HepG2 (cell line): Measurements from ENCODE around the gene GPRIN1. TPM values are rescaled to one million over a fixed set of nuclear protein-coding genes. Genes with fewer than 3 reads are reported as not detected.

Experiments
- ATAC-seq: fragments of 200-7000 bp; cut with Tn5 transposase; 3 replicates; pipeline ENCODE4 v1.9.1; 2020; ENCODE audit warnings: mild to moderate bottlenecking, moderate library complexity
- BruUV-seq: library from RNA; stranded (reverse); fragments of 400-500 nt; replicated peaks from 2 replicates; lab custom pipeline; 2021; lab: Mats Ljungman, UMichigan
- CTCF ChIA-PET: fragments of 300-600 bp; formaldehyde crosslinking; extraction: SDS; loops from one replicate; lab custom pipeline; 2021; ENCODE audit warnings: low total read pairs, inconsistent platforms, low intra/inter-chr PET ratio; lab: Yijun Ruan, JAX
- POLR2A ChIA-PET: fragments of 350-600 bp; sonication (Branson Sonifier 250); formaldehyde crosslinking; loops from one replicate; lab custom pipeline; 2020; ENCODE audit warnings: antibody characterized with exemption, inconsistent platforms; lab: Yijun Ruan, JAX
- DNase-seq: peaks from one replicate; pipeline ENCODE4 v3.0.0-alpha.2; 2015; ENCODE audit warnings: low spot score
- FAIRE-seq: peaks from 3 replicates; lab custom pipeline; 2011; peaks lifted over from hg19 to GRCh38; lab: Jason Lieb, UNC
- H2AFZ ChIP-seq: one replicate; pipeline ENCODE4 v1.6.1; 2011; ENCODE audit warnings: low read length, inconsistent platforms
- H3K27ac ChIP-seq: fragments of 300-600 bp; 3 replicates; pipeline ENCODE4 v1.8.0; 2011; ENCODE audit warnings: mixed run types, mild to moderate bottlenecking, mixed read lengths, low read length, inconsistent platforms; ENCODE audit not compliant: insufficient read depth; ENCODE audit errors: extremely low read length
- H3K27me3 ChIP-seq, 2 experiments: fragments of 200-600 bp in 1 of 2; 2 replicates in 1 of 2; 3 replicates in 1 of 2; pipeline versions ENCODE4 v1.6.0 to v1.8.0; 2011; ENCODE audit warnings: low read length in 2 of 2, mild to moderate bottlenecking in 2 of 2, moderate library complexity in 2 of 2, inconsistent platforms in 1 of 2; ENCODE audit not compliant: insufficient read depth in 2 of 2, control insufficient read depth in 1 of 2
- H3K36me3 ChIP-seq, 2 experiments: fragments of 200-600 bp in 1 of 2; replicated peaks in 1 of 2; 2 replicates in 1 of 2; 3 replicates in 1 of 2; pipeline versions ENCODE4 v1.5.1 to v1.8.0; 2011; ENCODE audit warnings: low read length in 2 of 2, inconsistent platforms in 1 of 2; ENCODE audit not compliant: insufficient read depth in 2 of 2, control insufficient read depth in 1 of 2
- H3K4me1 ChIP-seq: 2 replicates; pipeline ENCODE4 v1.5.1; 2012; ENCODE audit warnings: low read length, inconsistent platforms; ENCODE audit not compliant: insufficient read depth
- H3K4me2 ChIP-seq: 2 replicates; pipeline ENCODE4 v1.6.0; 2011; ENCODE audit warnings: low read depth, low read length, inconsistent platforms
- H3K4me3 ChIP-seq, 3 experiments: fragments of 200-600 bp in 1 of 3; sonication (generic), shearing (Covaris generic) in 1 of 3; replicated peaks in 1 of 3; 2 replicates each; pipeline ENCODE4 v1.5.1; 2011 to 2016; ENCODE audit warnings: low read length in 3 of 3, inconsistent platforms in 2 of 3, low read depth in 2 of 3, mild to moderate bottlenecking in 2 of 3, control low read depth in 1 of 3, mixed read lengths in 1 of 3; ENCODE audit not compliant: insufficient read depth in 1 of 3
- H3K79me2 ChIP-seq: one replicate; pipeline ENCODE4 v1.6.1; 2011; ENCODE audit warnings: low read length, inconsistent platforms; ENCODE audit not compliant: insufficient read depth
- H3K9ac ChIP-seq: 2 replicates; pipeline ENCODE4 v1.6.0; 2011; ENCODE audit warnings: mild to moderate bottlenecking, low read depth, low read length, inconsistent platforms; ENCODE audit not compliant: insufficient read depth
- H3K9me3 ChIP-seq: 2 replicates; pipeline ENCODE4 v1.5.1; 2012; ENCODE audit warnings: mild to moderate bottlenecking, low read length
- H4K20me1 ChIP-seq: 2 replicates; pipeline ENCODE4 v1.6.0; 2011; ENCODE audit warnings: inconsistent platforms, mild to moderate bottlenecking, low read length, moderate library complexity; ENCODE audit not compliant: insufficient read depth
- ESRRA ChIP-seq: sonication (generic); formaldehyde crosslinking; IDR thresholded peaks from 2 replicates; pipeline ENCODE4 v1.5.1; 2020; ENCODE audit warnings: mild to moderate bottlenecking, low read depth, missing genetic modification reagents
- GATA4 ChIP-seq: sonication (generic); IDR thresholded peaks from 2 replicates; pipeline ENCODE4 v1.6.1; 2016; ENCODE audit warnings: antibody characterized with exemption, low read depth, borderline replicate concordance
- HNRNPUL1 ChIP-seq: fragments of 200-400 bp; formaldehyde crosslinking; IDR thresholded peaks from 2 replicates; pipeline ENCODE4 v1.6.1; 2017; ENCODE audit warnings: low read depth, mild to moderate bottlenecking, low read length, moderate library complexity
- MATR3 ChIP-seq: sonication (generic); formaldehyde crosslinking; IDR thresholded peaks from 2 replicates; pipeline ENCODE4 v1.4.0; 2020; ENCODE audit warnings: missing genetic modification reagents
- MEIS1 ChIP-seq: sonication (generic); formaldehyde crosslinking; IDR thresholded peaks from 2 replicates; pipeline ENCODE4 v1.9.0; 2021; ENCODE audit warnings: mild to moderate bottlenecking, missing genetic modification reagents, moderate library complexity, borderline replicate concordance
- TCF12 ChIP-seq, 2 experiments: fragments of 450-650 bp in 1 of 2; sonication (generic) in 1 of 2; formaldehyde crosslinking in 1 of 2; IDR thresholded peaks; 2 replicates each; pipeline versions ENCODE4 v1.6.1 to v1.8.0; 2017 to 2022; ENCODE audit warnings: antibody characterized with exemption in 1 of 2, mild to moderate bottlenecking in 1 of 2, missing genetic modification reagents in 1 of 2, moderate library complexity in 1 of 2
- U2AF1 ChIP-seq: fragments of 200-400 bp; formaldehyde crosslinking; optimal IDR thresholded peaks from 2 replicates; pipeline ENCODE3; 2017; ENCODE audit warnings: mild to moderate bottlenecking, low read depth, low read length
- YEATS4 ChIP-seq: sonication (generic); formaldehyde crosslinking; IDR thresholded peaks from 2 replicates; pipeline ENCODE4 v1.4.0; 2020; ENCODE audit warnings: missing genetic modification reagents, borderline replicate concordance
- ZNF337 ChIP-seq: sonication (generic); formaldehyde crosslinking; IDR thresholded peaks from 2 replicates; pipeline ENCODE4 v1.5.1; 2020; ENCODE audit warnings: missing genetic modification reagents, low read depth, mild to moderate bottlenecking, borderline replicate concordance
- ZNF570 ChIP-seq: sonication (generic); formaldehyde crosslinking; IDR thresholded peaks from 2 replicates; pipeline ENCODE4 v1.4.0; 2020; ENCODE audit warnings: mild to moderate bottlenecking, missing genetic modification reagents, borderline replicate concordance
- WGBS: methylation state at CpG from one replicate; pipeline ENCODE4 v1.1.6; 2017; ENCODE audit warnings: low lambda C conversion rate; 5-methylcytosine and 5-hydroxymethylcytosine counted together
- in situ Hi-C: cut with HindIII; loops from 2 replicates; pipeline ENCODE4 v1.10.0; 2017; ENCODE audit warnings: low pct_unique_long_range_greater_than_20kb; ENCODE audit not compliant: extremely low pct_ligation_motif_present
- intact Hi-C: fragments of 100-400 bp; cut with micrococcal nuclease; formaldehyde crosslinking; loops from one replicate; pipeline ENCODE4 v1.10.0; 2022; ENCODE audit not compliant: unreplicated experiment
- polyA plus RNA-seq, 8 experiments: library from polyadenylated mRNA; depleted of rRNA in 3 of 8; stranded (reverse) in 7 of 8; unstranded in 1 of 8; fragments of >200 nt; fragmentation: Illumina TruSeq in 4 of 8; extraction: Trizol in 4 of 8; gene quantifications; 2 replicates each; pipeline versions ENCODE4 v1.2.1 to v1.2.3, GENCODE V29; 2011 to 2016; ENCODE audit warnings: low read depth in 4 of 8, missing spikeins in 1 of 8, mixed read lengths in 1 of 8; ENCODE audit not compliant: insufficient read depth in 1 of 8
- total RNA-seq, 5 experiments: library from RNA; depleted of rRNA; stranded (reverse); fragments of >200 nt; fragmentation: Illumina TruSeq; extraction: Trizol; gene quantifications; 2 replicates each; pipeline ENCODE4 v1.2.3, GENCODE V29; 2016; ENCODE audit warnings: low read depth in 1 of 5
- TF ChIP-seq, protein P1 (sequence below): sonication (generic); formaldehyde crosslinking; IDR thresholded peaks from 2 replicates; pipeline ENCODE4 v1.5.0; 2020; ENCODE audit warnings: missing genetic modification reagents
- TF ChIP-seq, protein P2 (sequence below): sonication (generic); formaldehyde crosslinking; IDR thresholded peaks from 2 replicates; pipeline ENCODE4 v1.8.0; 2022; ENCODE audit warnings: missing genetic modification reagents, mild to moderate bottlenecking, moderate library complexity, borderline replicate concordance
- TF ChIP-seq, protein P3 (sequence below): sonication (generic); formaldehyde crosslinking; conservative IDR thresholded peaks from 2 replicates; pipeline ENCODE4 v1.4.0; 2020; ENCODE audit warnings: missing genetic modification reagents

Gene GPRIN1
- total and polyA plus RNA-seq, 2 of the 13 experiments (the other 11 are each of a cell fraction or from before 2014, with no cell fraction given), result 0.32 to 2.0 TPM

DNA sequence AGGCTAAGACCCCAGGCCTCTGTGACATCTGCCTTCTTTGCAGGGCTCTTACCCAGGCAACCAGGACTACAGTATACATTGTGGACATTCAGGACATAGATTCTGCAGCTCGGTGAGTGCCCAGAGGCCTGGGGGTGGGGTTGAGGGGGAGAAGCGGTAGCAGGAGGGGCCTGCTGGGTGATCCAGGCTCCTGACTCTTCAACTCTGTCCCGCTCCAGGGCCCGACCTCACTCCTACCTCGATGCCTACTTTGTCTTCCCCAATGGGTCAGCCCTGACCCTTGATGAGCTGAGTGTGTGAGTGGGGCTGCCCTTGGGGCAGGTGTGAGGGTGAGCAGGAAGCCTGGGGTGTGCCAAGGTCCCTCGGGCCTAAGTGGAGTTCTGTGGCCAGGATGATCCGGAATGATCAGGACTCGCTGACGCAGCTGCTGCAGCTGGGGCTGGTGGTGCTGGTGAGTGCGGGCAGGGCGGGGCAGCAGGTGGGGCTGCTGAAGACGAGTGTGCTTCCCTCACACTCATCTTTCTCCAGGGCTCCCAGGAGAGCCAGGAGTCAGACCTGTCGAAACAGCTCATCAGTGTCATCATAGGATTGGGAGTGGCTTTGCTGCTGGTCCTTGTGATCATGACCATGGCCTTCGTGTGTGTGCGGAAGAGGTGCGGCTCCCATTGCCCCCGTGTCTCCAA lies 19.8 kb downstream of the GPRIN1 start:
- FAIRE-seq, result no peak
- TF ChIP-seq, protein P1, sequence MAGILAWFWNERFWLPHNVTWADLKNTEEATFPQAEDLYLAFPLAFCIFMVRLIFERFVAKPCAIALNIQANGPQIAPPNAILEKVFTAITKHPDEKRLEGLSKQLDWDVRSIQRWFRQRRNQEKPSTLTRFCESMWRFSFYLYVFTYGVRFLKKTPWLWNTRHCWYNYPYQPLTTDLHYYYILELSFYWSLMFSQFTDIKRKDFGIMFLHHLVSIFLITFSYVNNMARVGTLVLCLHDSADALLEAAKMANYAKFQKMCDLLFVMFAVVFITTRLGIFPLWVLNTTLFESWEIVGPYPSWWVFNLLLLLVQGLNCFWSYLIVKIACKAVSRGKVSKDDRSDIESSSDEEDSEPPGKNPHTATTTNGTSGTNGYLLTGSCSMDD (CRISPR knock-in tag), result no peak
- TF ChIP-seq HNRNPUL1, result no peak
- TF ChIP-seq, protein P2, sequence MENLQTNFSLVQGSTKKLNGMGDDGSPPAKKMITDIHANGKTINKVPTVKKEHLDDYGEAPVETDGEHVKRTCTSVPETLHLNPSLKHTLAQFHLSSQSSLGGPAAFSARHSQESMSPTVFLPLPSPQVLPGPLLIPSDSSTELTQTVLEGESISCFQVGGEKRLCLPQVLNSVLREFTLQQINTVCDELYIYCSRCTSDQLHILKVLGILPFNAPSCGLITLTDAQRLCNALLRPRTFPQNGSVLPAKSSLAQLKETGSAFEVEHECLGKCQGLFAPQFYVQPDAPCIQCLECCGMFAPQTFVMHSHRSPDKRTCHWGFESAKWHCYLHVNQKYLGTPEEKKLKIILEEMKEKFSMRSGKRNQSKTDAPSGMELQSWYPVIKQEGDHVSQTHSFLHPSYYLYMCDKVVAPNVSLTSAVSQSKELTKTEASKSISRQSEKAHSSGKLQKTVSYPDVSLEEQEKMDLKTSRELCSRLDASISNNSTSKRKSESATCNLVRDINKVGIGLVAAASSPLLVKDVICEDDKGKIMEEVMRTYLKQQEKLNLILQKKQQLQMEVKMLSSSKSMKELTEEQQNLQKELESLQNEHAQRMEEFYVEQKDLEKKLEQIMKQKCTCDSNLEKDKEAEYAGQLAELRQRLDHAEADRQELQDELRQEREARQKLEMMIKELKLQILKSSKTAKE (CRISPR knock-in tag), result no peak
- no peak for TF ChIP-seq TCF12 (IDR thresholded peaks at IDR 0.05)
- no peak for TF ChIP-seq TCF12 (CRISPR knock-in tag; IDR thresholded peaks at IDR 0.05)
- TF ChIP-seq ZNF570, result no peak
- no peak for TF ChIP-seq ESRRA (CRISPR knock-in tag)
- no peak for TF ChIP-seq MEIS1 (CRISPR knock-in tag)
- no peak for TF ChIP-seq GATA4
- TF ChIP-seq, protein P3, sequence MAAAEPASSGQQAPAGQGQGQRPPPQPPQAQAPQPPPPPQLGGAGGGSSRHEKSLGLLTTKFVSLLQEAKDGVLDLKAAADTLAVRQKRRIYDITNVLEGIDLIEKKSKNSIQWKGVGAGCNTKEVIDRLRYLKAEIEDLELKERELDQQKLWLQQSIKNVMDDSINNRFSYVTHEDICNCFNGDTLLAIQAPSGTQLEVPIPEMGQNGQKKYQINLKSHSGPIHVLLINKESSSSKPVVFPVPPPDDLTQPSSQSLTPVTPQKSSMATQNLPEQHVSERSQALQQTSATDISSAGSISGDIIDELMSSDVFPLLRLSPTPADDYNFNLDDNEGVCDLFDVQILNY, result no peak
- TF ChIP-seq U2AF1, result no peak
- no peak for TF ChIP-seq MATR3 (CRISPR knock-in tag)
- TF ChIP-seq YEATS4 (CRISPR knock-in tag), result no peak
- TF ChIP-seq ZNF337, result no peak
- TF ChIP-seq, all 625 proteins: peak for 0
- Histone ChIP-seq H3K9me3 (peaks cover 4% of the 10 kb centered on the region), H3K9ac (no peak overlapping the region), H3K79me2 (no peaks in the 10 kb centered on the region), H4K20me1 (no peaks in the 10 kb centered on the region), H3K4me2 (no peak overlapping the region), H3K27ac (no peak overlapping the region), H2AFZ (no peak overlapping the region), H3K27me3 (no peaks in the 10 kb centered on the region; a peak in 1 of 5 replicates), H3K4me1 (no peaks in the 10 kb centered on the region), H3K4me3 (no peak overlapping the region), H3K36me3 (peaks cover 0 to 16% of the 10 kb centered on the region in 2 experiments; a peak in 3 of 5 replicates)
- POLR2A ChIA-PET, result no interaction called here
- 97% methylated on average over 12 of the region's 17 CpGs for WGBS
- DNase-seq (no peak), ATAC-seq (no peak)
- no TSS peak for BruUV-seq
- intact Hi-C loops, result no loop called here
- in situ Hi-C loops, result loop anchor here (25.0 kb wide), 1 partner anchor 853 kb away; no protein-coding TSS in a partner anchor
- CTCF ChIA-PET, result no interaction called here
